Measurements from ENCODE around the gene SPINK1. TPM values are rescaled to one million over a fixed set of nuclear protein-coding genes. Genes with fewer than 3 reads are reported as not detected.
"Not testable (repeated sequence)": the region's sequence is repeated elsewhere in the genome, so short reads cannot be mapped to it uniquely, and the experiment has no call there.

Gene SPINK1
- total RNA-seq, 1 experiment from 2014 or later, result 13.5 TPM

DNA sequence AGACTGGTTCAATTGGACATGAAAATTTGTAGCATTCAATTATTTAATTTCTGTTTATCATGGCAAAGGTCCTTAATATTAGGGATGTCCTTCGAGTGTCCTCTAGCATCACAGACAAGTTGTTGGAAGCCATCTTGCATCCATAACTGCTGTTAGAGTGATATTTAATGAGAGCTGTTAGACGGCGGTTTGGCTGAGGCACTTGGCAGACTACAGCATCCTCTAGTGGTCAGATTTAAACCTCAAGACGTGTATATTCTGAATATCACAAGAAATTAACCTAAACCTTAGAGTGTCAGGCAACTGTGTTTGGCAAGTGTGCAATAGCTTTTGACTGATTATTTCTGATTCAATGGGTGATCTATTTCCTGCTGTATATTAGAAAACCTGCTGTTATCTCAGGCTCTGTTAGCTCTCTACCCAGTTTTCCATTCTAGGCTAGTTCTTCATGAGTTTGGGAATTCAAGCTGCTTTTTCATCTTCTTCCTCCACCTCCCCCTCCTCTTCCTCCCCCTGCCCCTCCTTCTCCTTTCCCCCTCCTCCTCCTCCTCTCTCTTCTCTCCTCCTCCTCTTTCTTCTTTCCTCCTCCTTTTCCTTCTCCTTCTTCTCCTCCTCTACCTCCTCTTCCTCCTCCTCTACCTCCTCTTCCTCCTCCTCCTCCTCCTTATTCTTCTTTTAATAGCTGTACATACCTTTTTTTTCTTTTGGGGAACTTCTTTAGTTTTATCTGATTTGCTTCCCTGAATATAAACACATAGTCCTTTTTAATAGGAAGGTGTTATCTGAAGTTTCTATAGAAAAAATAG, 8.6 kb downstream of the SPINK1 start:
- DNase-seq (ENCODE audit: low read depth, low spot score), result peak; percentile 87
- in situ Hi-C loops (cut with HindIII; ENCODE audit: low pct_unique_long_range_greater_than_20kb, low sequenced_read_pairs), result no loop called here

DNA sequence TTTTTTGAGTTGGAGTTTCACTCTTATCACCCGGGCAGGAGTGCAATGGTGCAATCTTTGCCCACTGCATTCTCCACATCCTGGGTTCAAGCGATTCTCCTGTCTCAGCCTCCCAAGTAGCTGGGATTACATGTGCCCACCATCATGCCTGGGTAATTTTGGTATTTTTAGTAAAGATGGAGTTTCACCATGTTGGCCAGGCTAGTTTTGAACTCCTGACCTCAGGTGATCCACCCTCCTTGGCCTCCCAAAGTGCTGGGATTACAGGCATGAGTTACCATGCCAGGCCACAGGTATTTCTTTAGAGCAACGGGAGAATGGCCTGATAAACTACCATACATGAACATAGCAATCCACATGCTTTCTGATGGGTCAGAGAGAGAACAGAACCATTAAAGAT, 9.2 kb downstream of the SPINK1 start:
- DNase-seq (ENCODE audit: low read depth, low spot score); in situ Hi-C loops (cut with HindIII; ENCODE audit: low pct_unique_long_range_greater_than_20kb, low sequenced_read_pairs): not testable (repeated sequence)

DNA sequence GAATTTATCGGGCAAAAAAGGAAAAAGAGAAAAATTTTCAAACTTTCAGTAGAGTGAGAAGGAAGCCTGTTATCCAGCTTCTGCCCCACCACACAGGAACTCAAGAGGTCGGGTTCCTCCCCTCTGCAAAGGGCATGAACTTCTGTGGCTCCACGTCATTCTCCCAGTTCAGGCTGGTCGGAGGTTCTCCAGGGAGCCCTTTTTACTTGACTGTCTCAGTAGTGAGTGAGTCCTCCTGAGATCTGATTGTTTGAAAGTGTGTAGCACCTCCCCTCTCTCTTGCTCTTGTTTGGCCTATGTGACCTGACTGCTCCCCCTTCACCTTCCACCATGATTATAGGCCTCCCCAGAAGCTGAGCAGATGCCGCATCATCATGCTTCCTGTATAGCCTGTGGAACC, 9.7 kb downstream of the SPINK1 start:
- in situ Hi-C loops (cut with HindIII; ENCODE audit: low pct_unique_long_range_greater_than_20kb, low sequenced_read_pairs), result no loop called here
- DNase-seq (ENCODE audit: low read depth, low spot score), result no peak

DNA sequence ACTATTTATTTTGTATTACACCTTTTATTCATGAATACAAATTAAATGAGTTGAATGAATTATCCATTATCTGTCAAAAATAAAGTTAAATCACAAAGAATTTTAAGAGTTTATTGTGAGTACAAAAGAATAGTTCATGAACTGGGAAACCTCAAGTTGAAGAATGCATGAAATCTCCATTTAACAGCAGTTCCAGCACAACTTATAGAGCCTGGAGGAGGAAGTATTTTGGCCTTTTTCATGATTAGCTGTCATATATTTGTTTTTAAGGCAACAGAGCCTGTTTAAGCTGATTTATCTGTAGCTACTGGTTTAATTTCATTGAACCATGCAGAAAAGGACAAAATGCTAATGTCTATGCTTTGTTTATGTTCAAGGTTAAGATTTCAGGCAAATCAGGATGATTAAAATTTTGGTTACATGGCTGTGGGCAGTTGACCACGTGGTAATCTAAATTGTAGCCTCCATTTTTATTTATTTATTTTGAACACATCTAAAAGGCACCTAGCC, 12.2 kb downstream of the SPINK1 start:
- DNase-seq (ENCODE audit: low read depth, low spot score), result no peak
- in situ Hi-C loops (cut with HindIII; ENCODE audit: low pct_unique_long_range_greater_than_20kb, low sequenced_read_pairs), result no loop called here

DNA sequence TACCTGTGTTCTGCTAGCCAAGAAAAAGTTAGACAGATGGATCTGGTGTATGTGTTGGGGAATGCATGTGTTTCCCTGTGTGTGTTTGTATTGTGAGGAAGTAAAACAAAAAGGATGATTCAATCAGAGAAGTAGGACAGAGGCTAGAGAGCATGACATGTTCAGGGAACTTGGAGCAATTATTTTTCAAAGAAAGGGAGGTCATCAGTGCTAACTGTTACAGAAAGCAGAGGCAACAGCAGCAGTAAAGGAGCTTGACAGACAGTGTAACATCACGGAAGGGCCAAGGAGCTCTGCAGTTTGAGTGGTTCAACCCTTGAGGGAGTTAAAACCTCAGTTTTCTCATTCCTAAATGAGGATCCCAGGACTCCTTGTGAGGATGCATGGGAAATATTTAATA, 13.2 kb downstream of the SPINK1 start:
- no peak for DNase-seq (ENCODE audit: low read depth, low spot score)
- in situ Hi-C loops (cut with HindIII; ENCODE audit: low pct_unique_long_range_greater_than_20kb, low sequenced_read_pairs), result no loop called here

DNA sequence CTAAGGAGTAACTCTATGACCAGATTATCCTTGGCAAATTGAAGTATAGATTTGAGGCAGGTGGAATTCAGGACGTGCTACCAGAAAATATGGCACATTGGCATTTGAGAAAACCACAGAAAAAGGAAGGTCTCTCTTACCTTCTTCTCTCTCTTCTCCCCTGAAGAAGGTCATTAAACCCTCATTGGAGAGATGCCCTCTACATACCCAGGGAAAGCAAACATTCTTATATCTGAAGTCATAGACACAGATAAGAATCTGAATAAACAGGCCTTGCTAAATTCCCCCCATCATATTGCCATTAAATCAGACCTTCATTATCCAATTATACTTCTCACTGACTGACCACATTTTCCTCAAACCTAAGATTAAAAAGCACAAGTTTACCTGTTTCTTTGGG, 17.8 kb downstream of the SPINK1 start:
- in situ Hi-C loops (cut with HindIII; ENCODE audit: low pct_unique_long_range_greater_than_20kb, low sequenced_read_pairs), result no loop called here
- DNase-seq (ENCODE audit: low read depth, low spot score), result no peak

DNA sequence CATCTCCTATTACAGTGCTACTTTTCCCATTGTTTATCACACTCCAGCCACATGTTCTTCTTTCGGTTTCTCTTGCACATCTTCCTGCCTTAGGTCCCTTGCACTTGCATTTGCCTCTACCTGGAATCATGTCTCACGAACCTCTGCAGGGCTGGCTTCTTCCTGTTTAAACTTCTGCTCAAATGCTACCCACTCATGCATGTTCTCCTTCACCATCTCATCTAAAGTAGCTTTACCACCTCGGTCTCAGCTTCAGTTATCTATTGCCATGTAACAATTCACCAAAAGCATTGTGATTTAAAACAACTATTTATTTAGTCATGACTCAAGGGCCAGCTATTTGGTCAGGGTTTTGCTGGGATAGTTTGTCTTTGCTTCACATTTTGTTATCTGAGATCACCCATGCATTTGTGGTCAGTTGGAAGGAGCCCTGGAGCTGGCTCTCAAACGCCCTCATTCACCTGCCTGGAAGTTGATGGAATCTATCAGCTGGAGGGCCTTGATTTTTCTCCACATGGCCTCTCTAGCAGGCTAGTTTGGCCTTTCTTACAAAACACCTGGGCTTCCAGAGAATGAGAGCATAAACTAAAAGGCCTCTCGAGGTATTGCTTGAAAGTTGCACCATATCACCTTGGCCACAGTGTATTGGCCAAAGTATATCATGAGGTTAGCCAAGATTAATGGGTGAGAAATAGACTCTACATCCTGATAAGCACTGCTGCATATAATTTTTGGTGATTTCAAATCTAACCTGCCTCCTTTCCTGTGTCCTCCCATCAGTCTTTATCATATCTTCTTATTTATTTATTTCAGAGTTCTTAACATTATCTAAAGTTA, 21.4 kb downstream of the SPINK1 start:
- DNase-seq (ENCODE audit: low read depth, low spot score), result no peak
- in situ Hi-C loops (cut with HindIII; ENCODE audit: low pct_unique_long_range_greater_than_20kb, low sequenced_read_pairs), result no loop called here

DNA sequence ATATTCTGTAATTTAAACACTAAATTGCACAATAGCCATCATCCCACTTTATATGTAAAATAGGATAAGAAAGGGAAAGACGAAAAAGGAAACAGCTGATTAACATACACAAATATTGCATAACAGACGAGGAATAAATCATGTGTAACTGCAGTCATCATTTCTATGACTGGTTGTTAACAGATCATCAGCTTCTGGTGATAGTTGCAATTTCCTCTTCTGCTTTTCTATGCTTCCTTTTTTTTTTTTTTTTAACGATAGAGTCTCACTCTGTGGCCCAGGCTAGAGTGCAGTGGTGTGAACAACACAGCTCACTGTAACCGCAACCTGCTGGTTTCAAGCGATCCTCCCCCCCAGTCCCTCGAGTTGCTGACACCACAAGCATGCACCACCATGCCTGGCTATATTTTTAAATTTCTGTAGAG, 26.4 kb downstream of the SPINK1 start:
- DNase-seq (ENCODE audit: low read depth, low spot score), result no peak
- in situ Hi-C loops (cut with HindIII; ENCODE audit: low pct_unique_long_range_greater_than_20kb, low sequenced_read_pairs), result no loop called here

DNA sequence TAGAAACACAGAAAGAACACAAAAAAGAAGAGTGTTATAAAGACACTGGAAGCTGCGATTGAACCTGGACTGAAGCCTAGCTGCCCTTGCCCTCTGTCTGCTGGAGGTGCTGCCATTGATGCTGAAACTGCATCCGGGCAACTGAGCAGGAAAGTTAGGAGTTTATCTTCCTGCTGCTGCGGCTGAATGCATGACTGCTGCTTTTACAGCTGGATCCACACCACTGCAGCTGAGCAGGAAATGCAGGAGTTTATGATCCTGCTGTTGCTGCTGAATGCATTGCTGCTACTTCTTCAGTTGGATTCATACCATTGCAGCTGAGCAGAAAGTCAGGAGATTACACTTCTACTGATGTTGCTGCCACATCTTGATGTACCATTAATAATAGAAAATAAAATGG, 27.1 kb downstream of the SPINK1 start:
- in situ Hi-C loops (cut with HindIII; ENCODE audit: low pct_unique_long_range_greater_than_20kb, low sequenced_read_pairs), result no loop called here
- DNase-seq (ENCODE audit: low read depth, low spot score), result no peak

DNA sequence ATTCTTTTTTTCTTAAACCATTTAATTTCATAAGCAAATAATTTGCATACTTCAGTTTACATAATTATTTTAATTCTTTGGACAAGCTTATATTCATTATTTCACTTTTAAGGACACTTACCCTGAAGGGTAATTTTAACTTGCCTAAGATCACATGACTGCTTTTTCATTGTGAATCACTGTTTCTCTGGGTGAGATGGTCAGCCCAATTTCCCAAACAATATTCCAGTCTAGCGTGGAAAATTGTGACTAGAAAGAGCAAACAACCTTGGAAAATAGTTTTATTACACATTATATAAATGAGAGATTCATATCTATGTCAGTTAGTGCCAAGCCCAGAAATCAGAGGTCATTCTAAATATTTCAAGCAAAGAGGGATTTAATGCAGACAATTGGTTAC, 27.5 kb downstream of the SPINK1 start:
- in situ Hi-C loops (cut with HindIII; ENCODE audit: low pct_unique_long_range_greater_than_20kb, low sequenced_read_pairs), result no loop called here
- no peak for DNase-seq (ENCODE audit: low read depth, low spot score)

DNA sequence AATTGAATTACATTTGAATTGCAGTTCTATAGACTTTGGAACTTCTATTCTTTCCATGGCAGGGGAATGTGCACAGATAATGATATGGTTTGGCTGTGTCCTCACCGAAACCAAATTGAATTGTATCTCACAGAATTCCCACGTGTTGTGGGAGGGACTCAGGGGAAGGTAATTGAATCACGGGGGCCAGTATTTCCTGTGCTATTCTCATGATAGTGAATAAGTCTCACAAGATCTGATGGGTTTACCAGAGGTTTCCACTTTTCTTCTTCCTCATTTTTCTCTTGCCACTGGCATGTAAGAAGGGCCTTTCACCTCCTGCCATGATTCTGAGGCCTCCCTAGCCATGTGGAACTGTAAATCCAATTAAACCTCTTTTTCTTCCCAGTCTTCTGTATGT, 28.3 kb downstream of the SPINK1 start:
- DNase-seq (ENCODE audit: low read depth, low spot score); in situ Hi-C loops (cut with HindIII; ENCODE audit: low pct_unique_long_range_greater_than_20kb, low sequenced_read_pairs): not testable (repeated sequence)

DNA sequence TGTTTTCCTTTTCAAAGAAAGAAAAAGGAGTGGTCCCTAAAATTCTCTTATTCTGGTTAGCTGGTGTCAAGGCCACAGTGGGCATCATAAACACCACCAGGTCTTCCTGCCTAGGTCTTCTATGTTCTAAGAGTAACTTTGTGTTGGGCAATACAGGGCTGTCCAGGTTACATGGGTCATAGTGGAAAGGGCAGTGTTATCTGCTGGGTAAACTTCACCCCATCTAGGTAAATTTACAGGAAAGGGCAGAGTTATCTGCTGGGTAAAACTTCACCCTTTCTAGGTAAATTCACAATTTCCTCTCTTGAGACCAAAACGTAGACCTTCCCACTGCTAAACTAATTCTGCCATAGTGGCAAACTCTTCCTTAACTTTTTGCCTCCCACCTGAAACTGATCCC, 30.0 kb downstream of the SPINK1 start:
- DNase-seq (ENCODE audit: low read depth, low spot score), result no peak
- in situ Hi-C loops (cut with HindIII; ENCODE audit: low pct_unique_long_range_greater_than_20kb, low sequenced_read_pairs), result no loop called here

DNA sequence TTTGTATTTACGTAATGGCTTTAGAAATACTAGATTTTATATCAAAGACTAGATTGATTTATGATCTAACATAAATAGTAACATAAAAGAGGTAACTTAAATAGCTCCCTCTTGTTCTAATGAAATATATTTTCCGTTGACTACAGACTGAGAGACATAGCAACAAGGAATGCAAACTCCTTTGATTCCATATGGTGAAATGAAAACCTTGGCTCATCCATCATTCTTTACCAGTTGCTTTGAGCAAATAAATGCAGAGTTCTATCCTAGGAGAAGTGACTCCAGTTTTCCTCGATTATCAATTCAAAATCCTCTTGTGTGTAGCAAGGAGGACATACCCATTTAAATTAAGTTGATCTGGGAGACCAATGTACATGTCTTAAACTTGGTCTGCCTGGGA, 31.0 kb downstream of the SPINK1 start:
- in situ Hi-C loops (cut with HindIII; ENCODE audit: low pct_unique_long_range_greater_than_20kb, low sequenced_read_pairs), result no loop called here
- no peak for DNase-seq (ENCODE audit: low read depth, low spot score)

DNA sequence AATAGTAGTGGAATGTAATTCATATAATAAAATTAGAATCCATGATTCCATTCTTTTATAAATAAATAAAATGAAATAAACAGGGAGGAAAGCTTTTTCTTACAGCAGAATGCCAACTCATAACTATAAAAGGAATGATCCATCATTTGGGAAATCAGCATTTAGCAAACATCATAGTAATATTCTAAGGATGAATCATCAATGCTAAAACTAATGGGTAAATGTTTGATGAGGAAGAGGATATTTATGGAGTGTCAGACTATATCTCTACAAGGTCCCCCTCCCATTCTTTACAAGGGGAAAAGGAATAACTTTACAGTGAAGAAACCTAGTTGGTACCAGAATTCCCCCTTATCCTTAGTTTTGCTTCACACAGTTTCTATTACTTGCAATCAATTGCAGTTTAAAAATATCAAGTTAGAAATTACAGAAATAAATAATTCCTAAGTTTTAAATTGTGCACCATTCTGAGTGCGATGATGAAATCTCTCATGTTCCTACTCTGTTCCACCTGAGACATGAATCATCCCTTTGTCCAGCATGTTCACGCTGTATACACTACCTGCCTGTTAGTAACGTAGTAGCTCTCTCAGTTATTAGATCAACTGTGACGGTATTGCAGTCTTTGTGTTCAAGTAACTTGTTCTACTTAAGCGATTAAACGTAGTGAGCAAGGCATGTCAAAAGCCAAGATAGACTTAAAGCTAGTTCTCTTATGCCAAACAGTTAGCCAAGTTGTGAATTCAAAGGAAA, 34.7 kb downstream of the SPINK1 start:
- in situ Hi-C loops (cut with HindIII; ENCODE audit: low pct_unique_long_range_greater_than_20kb, low sequenced_read_pairs), result no loop called here
- no peak for DNase-seq (ENCODE audit: low read depth, low spot score)

DNA sequence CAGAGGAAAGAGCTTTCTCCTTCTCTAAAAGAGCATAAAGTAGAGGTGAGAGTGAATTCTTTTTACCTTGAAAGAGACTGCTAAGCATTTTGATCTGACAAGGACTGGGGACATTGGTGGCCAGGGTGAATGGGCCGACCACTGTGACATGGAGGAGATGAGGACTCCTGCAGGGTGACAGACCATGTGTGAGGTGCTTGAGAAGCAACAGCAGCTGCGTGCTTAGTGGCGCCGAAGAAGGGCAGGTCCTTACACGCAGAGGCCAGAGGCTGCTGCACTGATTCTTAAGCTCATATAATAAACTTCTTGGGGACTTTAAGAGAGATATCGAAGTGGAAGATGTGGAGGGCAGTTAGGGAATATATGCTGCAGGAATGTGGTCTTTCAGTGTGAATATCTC, 40.3 kb downstream of the SPINK1 start:
- no peak for DNase-seq (ENCODE audit: low read depth, low spot score)

DNA sequence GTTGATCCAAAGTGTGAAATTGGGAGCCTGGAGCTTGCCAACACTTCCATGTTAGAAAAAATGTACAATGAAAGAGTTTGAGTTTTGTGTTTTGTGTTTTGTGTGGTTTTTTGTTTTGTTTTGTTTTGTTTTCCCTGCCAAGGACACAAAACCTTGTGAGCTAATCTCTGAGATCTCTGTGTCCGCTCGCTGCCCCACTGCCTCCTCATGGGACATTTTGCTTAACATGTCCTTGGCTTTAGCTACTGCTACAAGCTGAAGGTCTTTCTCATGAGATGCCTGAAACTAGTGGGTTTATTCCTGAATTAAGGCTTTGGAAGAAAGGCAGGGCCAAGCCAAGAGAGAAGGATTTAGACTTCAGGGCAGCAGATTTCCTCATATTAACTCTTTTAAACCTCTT, 41.7 kb downstream of the SPINK1 start:
- DNase-seq (ENCODE audit: low read depth, low spot score), result no peak
- in situ Hi-C loops (cut with HindIII; ENCODE audit: low pct_unique_long_range_greater_than_20kb, low sequenced_read_pairs), result no loop called here

More for the DNA sequence above, 40.3 kb downstream of the SPINK1 start:
- in situ Hi-C loops (cut with HindIII; ENCODE audit: low pct_unique_long_range_greater_than_20kb, low sequenced_read_pairs), result no loop called here

DNA sequence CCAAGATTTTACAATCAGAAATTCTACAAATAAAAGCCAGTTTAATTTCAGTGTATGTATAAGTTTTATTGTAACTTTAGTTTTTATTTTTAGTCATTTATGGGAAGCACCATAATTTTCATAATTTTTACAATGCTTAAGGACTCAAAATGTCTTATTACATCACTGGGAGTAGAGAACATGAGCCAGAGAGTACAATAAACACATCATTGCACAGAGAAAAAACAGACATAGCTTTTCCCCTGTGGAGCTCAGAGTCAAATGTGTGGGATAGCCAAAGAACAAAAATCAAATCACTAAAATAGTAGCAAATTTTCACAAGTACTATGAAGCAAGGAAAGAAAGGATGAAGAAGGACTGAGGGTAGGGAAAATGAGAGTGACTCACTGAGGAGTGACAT, 43.4 kb downstream of the SPINK1 start:
- in situ Hi-C loops (cut with HindIII; ENCODE audit: low pct_unique_long_range_greater_than_20kb, low sequenced_read_pairs), result no loop called here

DNA sequence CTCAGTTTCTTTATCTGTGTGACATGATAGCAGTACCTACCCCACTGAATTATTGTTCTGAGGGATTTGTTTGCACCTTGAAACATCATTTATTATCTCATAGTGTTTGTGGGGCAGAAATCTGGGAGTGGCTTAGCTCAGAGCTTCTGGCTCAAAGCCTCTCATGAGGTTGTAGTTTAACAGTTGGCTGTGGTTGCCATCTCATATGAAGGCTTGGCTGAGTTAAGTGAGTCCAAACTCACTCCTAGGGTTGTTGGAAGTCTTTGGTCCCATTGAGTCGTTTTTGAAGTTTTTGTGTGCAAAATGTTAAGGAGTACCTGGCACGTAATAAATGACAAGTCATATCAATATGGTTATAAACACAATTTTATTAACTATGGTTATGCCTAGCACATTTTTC, 45.3 kb downstream of the SPINK1 start:
- in situ Hi-C loops (cut with HindIII; ENCODE audit: low pct_unique_long_range_greater_than_20kb, low sequenced_read_pairs), result no loop called here
- DNase-seq (ENCODE audit: low read depth, low spot score), result no peak

More for the DNA sequence above, 43.4 kb downstream of the SPINK1 start:
- DNase-seq (ENCODE audit: low read depth, low spot score), result no peak

All from SK-MEL-5 (cell line).